Measurements from ENCODE around the gene ME2. TPM values are rescaled to one million over a fixed set of nuclear protein-coding genes. Genes with fewer than 3 reads are reported as not detected.

The ME2 gene
- total and polyA plus RNA-seq, 2 of the 8 experiments (the other 6 are each of a cell fraction or from before 2014, with no cell fraction given) = 54.7 to 66.9 TPM

GRCh38 chr18:50863840-50864375 lies 15.0 kb upstream of the ME2 start:
- Histone ChIP-seq H3K23me2 (ENCODE audit: low read depth, low read length) (no peaks in the 10 kb centered on the region), H2BK120ac (replicated peaks; ENCODE audit: low read depth, low read length) (no peak overlapping the region), H3K4me2 (ENCODE audit: insufficient read depth in 1 of 2, low read depth in 2 of 2, low read length in 2 of 2) (no peak overlapping the region), H2BK12ac (ENCODE audit: low read depth, low read length) (no peak overlapping the region), H3K18ac (ENCODE audit: extremely low read depth, low read length) (no peak overlapping the region), H3K4ac (replicated peaks; ENCODE audit: insufficient read length, low read depth, low read length) (no peak overlapping the region), H3K4me1 (replicated peaks in 1 of 4; ENCODE audit: control insufficient read depth in 3 of 4, insufficient read depth in 4 of 4, low read length in 3 of 4) (no peaks in the 10 kb centered on the region), H4K5ac (ENCODE audit: insufficient read length, low read depth, low read length) (no peak overlapping the region), H3K79me2 (ENCODE audit: control insufficient read depth in 1 of 2, insufficient read depth in 2 of 2, low read length in 2 of 2) (no peaks in the 10 kb centered on the region), H3K23ac (ENCODE audit: insufficient read length) (no peak overlapping the region), H4K91ac (replicated peaks; ENCODE audit: insufficient read length, low read length) (no peak overlapping the region), H3K56ac (replicated peaks; ENCODE audit: insufficient read length, low read depth, low read length) (no peak overlapping the region), H3K79me1 (ENCODE audit: low read depth, low read length) (no peaks in the 10 kb centered on the region), H2AFZ (ENCODE audit: low read length) (no peak overlapping the region), H3K27me3 (replicated peaks in 1 of 4; ENCODE audit: control insufficient read depth in 3 of 4, extremely low read depth in 1 of 4, insufficient read depth in 3 of 4, low read length in 3 of 4) (no peaks in the 10 kb centered on the region), H2BK5ac (ENCODE audit: low read depth, low read length) (no peak overlapping the region), H3K27ac (ENCODE audit: low read depth, low read length) (no peak overlapping the region), H2BK15ac (ENCODE audit: low read length) (no peak overlapping the region), H3K36me3 (ENCODE audit: control insufficient read depth in 2 of 4, insufficient read depth in 4 of 4, low read length in 3 of 4) (no peaks in the 10 kb centered on the region), H3K9ac (replicated peaks in 1 of 4; ENCODE audit: extremely low read depth in 1 of 4, low read depth in 3 of 4, low read length in 3 of 4) (no peak overlapping the region), H2BK20ac (ENCODE audit: low read length) (no peak overlapping the region), H3K14ac (ENCODE audit: insufficient read length) (no peak overlapping the region), H4K20me1 (replicated peaks in 1 of 2; ENCODE audit: control insufficient read depth in 1 of 2, insufficient read depth in 2 of 2, low read length in 2 of 2) (no peaks in the 10 kb centered on the region), H3K9me3 (ENCODE audit: insufficient read depth in 2 of 2, low read depth in 1 of 2, low read length in 1 of 2) (no peaks in the 10 kb centered on the region), H2AK5ac (ENCODE audit: low read depth, low read length) (no peak overlapping the region), H4K8ac (ENCODE audit: extremely low read depth, insufficient read depth, low read length) (no peak overlapping the region), H3K4me3 (ENCODE audit: extremely low read depth in 1 of 4, insufficient read depth in 2 of 4, low read depth in 3 of 4, low read length in 4 of 4) (no peak overlapping the region)
- TF ChIP-seq SP2 (IDR thresholded peaks at IDR 0.05; ENCODE audit: low read length) = no peak
- no peak for TF ChIP-seq EGR1 (IDR thresholded peaks at IDR 0.05; ENCODE audit: borderline replicate concordance, low read depth, low read length)
- TF ChIP-seq CHD2 (IDR thresholded peaks at IDR 0.05; ENCODE audit: low read length) = no peak
- no peak for TF ChIP-seq TEAD4 (IDR thresholded peaks at IDR 0.05; ENCODE audit: low read depth, low read length)
- TF ChIP-seq, protein P1, sequence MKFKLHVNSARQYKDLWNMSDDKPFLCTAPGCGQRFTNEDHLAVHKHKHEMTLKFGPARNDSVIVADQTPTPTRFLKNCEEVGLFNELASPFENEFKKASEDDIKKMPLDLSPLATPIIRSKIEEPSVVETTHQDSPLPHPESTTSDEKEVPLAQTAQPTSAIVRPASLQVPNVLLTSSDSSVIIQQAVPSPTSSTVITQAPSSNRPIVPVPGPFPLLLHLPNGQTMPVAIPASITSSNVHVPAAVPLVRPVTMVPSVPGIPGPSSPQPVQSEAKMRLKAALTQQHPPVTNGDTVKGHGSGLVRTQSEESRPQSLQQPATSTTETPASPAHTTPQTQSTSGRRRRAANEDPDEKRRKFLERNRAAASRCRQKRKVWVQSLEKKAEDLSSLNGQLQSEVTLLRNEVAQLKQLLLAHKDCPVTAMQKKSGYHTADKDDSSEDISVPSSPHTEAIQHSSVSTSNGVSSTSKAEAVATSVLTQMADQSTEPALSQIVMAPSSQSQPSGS (IDR thresholded peaks at IDR 0.05; ENCODE audit: low read length) = no peak
- no peak for TF ChIP-seq PHF8 (conservative IDR thresholded peaks at IDR 0.05; ENCODE audit: low read depth, low read length)
- no peak for TF ChIP-seq KDM5A (IDR thresholded peaks at IDR 0.05; ENCODE audit: low read length)
- POLR2A ChIA-PET (ENCODE audit: partially characterized antibody) = interaction anchor here (1.2 kb wide), 1 partner anchor 137 kb away, joined by 3 read pairs; no protein-coding TSS in a partner anchor
- 93% methylated on average over 4 of the region's 4 CpGs; no CpG with 5 or more reads in 1 of the 2 experiments for WGBS, 2 experiments (ENCODE audit: extremely low coverage in 1 of 2, insufficient coverage in 1 of 2, insufficient read length in 1 of 2, insufficient replicate concordance in 2 of 2, low coverage in 1 of 2, low lambda C conversion rate in 2 of 2, missing lambda C conversion rate in 1 of 2)
- FAIRE-seq = no peak
- no peak for DNase-seq (ENCODE audit: low read depth in 1 of 2, low spot score in 2 of 2)
- CTCF ChIA-PET (ENCODE audit: partially characterized antibody) = no interaction called here

All from H1 (cell line).